ENCODE measurements around the gene VWA8. TPM values are rescaled to one million over a fixed set of nuclear protein-coding genes. Genes with fewer than 3 reads are reported as not detected.

The VWA8 gene
- total RNA-seq, 2 experiments from 2014 or later, result 13.5 to 14.4 TPM

- ChIA-PET CTCF (interaction anchor here (1.2 kb wide), 1 partner anchor 14 kb away, joined by 3 read pairs; no protein-coding TSS in a partner anchor), POLR2A (no interaction called here)
- Mint-ChIP-seq H3K4me3 (no peak overlapping the region), H3K27me3 (no peaks in the 10 kb centered on the region), H3K36me3 (ENCODE audit: low read depth) (peaks cover 3% of the 10 kb centered on the region), H3K9me3 (no peaks in the 10 kb centered on the region), H3K4me1 (no peaks in the 10 kb centered on the region), H3K27ac (no peak overlapping the region)
- no peak for DNase-seq
Observed at GRCh38 chr13:41682001-41682400, 278.9 kb downstream of the VWA8 start.

- Mint-ChIP-seq H3K27me3 (no peaks in the 10 kb centered on the region), H3K27ac (no peak overlapping the region), H3K36me3 (ENCODE audit: low read depth) (peaks cover 3% of the 10 kb centered on the region), H3K9me3 (no peaks in the 10 kb centered on the region), H3K4me3 (no peak overlapping the region), H3K4me1 (no peaks in the 10 kb centered on the region)
- ChIA-PET CTCF (interaction anchor here (1.2 kb wide), 1 partner anchor 14 kb away, joined by 3 read pairs; no protein-coding TSS in a partner anchor), POLR2A (no interaction called here)
- DNase-seq, result no peak
Observed at GRCh38 chr13:41681587-41681986, 279.3 kb downstream of the VWA8 start.

GRCh38 chr13:41680900-41681299, 280.0 kb downstream of the VWA8 start:
- CTCF ChIA-PET, result interaction anchor here (1.2 kb wide), 1 partner anchor 13 kb away, joined by 3 read pairs; no protein-coding TSS in a partner anchor
- POLR2A ChIA-PET, result no interaction called here
- Mint-ChIP-seq H3K4me3 (no peak overlapping the region), H3K4me1 (no peaks in the 10 kb centered on the region), H3K9me3 (no peaks in the 10 kb centered on the region), H3K27ac (no peak overlapping the region), H3K27me3 (no peaks in the 10 kb centered on the region), H3K36me3 (ENCODE audit: low read depth) (peaks cover 3% of the 10 kb centered on the region)
- no peak for DNase-seq

GRCh38 chr13:41678848-41679247, 282.1 kb downstream of the VWA8 start:
- H3K27ac Mint-ChIP-seq, result no peak overlapping the region
- no peak overlapping the region for H3K4me3 Mint-ChIP-seq
- no peaks in the 10 kb centered on the region for H3K4me1 Mint-ChIP-seq
- peaks cover 3% of the 10 kb centered on the region for H3K36me3 Mint-ChIP-seq (ENCODE audit: low read depth)
- H3K27me3 Mint-ChIP-seq, result no peaks in the 10 kb centered on the region
- no peak for DNase-seq
- CTCF ChIA-PET, result interaction anchor here (0.9 to 1.9 kb wide), 2 partner anchors 10 to 11 kb away, joined by 6 to 11 read pairs; no protein-coding TSS in a partner anchor
- POLR2A ChIA-PET, result no interaction called here
- no peaks in the 10 kb centered on the region for H3K9me3 Mint-ChIP-seq

- ChIA-PET CTCF (interaction anchor here (1.9 kb wide), 1 partner anchor 9 kb away, joined by 11 read pairs; no protein-coding TSS in a partner anchor), POLR2A (no interaction called here)
- H3K36me3 Mint-ChIP-seq (ENCODE audit: low read depth), result no peaks in the 10 kb centered on the region
- H3K27me3 Mint-ChIP-seq, result no peaks in the 10 kb centered on the region
- no peak for DNase-seq
- no peaks in the 10 kb centered on the region for H3K4me1 Mint-ChIP-seq
- no peak overlapping the region for H3K4me3 Mint-ChIP-seq
- H3K9me3 Mint-ChIP-seq, result no peaks in the 10 kb centered on the region
- no peak overlapping the region for H3K27ac Mint-ChIP-seq
Observed at GRCh38 chr13:41678249-41678648, 282.7 kb downstream of the VWA8 start.

GRCh38 chr13:41675306-41675705, 285.6 kb downstream of the VWA8 start:
- DNase-seq, result no peak
- no peak overlapping the region for H3K27ac Mint-ChIP-seq
- H3K27me3 Mint-ChIP-seq, result no peaks in the 10 kb centered on the region
- H3K4me3 Mint-ChIP-seq, result no peak overlapping the region
- POLR2A ChIA-PET, result no interaction called here
- no peaks in the 10 kb centered on the region for H3K9me3 Mint-ChIP-seq
- H3K36me3 Mint-ChIP-seq (ENCODE audit: low read depth), result no peaks in the 10 kb centered on the region
- CTCF ChIA-PET, result no interaction called here
- peaks cover 1% of the 10 kb centered on the region for H3K4me1 Mint-ChIP-seq

GRCh38 chr13:41674246-41674645, 286.7 kb downstream of the VWA8 start:
- no peak for DNase-seq
- Mint-ChIP-seq H3K27me3 (no peaks in the 10 kb centered on the region), H3K9me3 (no peaks in the 10 kb centered on the region), H3K4me1 (peaks cover 1% of the 10 kb centered on the region), H3K27ac (no peak overlapping the region), H3K4me3 (no peak overlapping the region), H3K36me3 (ENCODE audit: low read depth) (no peaks in the 10 kb centered on the region)
- ChIA-PET CTCF (interaction anchor here (1.1 kb wide), 1 partner anchor 38 kb away, joined by 3 read pairs; no protein-coding TSS in a partner anchor), POLR2A (no interaction called here)

- H3K4me3 Mint-ChIP-seq, result no peak overlapping the region
- no peaks in the 10 kb centered on the region for H3K27me3 Mint-ChIP-seq
- no peak overlapping the region for H3K27ac Mint-ChIP-seq
- ChIA-PET POLR2A (no interaction called here), CTCF (interaction anchor here (1.1 kb wide), 1 partner anchor 38 kb away, joined by 3 read pairs; no protein-coding TSS in a partner anchor)
- H3K4me1 Mint-ChIP-seq, result peaks cover 1% of the 10 kb centered on the region
- H3K36me3 Mint-ChIP-seq (ENCODE audit: low read depth), result no peaks in the 10 kb centered on the region
- no peak for DNase-seq
- H3K9me3 Mint-ChIP-seq, result no peaks in the 10 kb centered on the region
Observed at GRCh38 chr13:41673640-41674039, 287.3 kb downstream of the VWA8 start.

GRCh38 chr13:41670873-41671443, 290.0 kb downstream of the VWA8 start:
- no peak overlapping the region for H3K27ac Mint-ChIP-seq
- no peaks in the 10 kb centered on the region for H3K9me3 Mint-ChIP-seq
- H3K4me1 Mint-ChIP-seq, result peaks cover 1% of the 10 kb centered on the region
- H3K4me3 Mint-ChIP-seq, result no peak overlapping the region
- H3K36me3 Mint-ChIP-seq (ENCODE audit: low read depth), result no peaks in the 10 kb centered on the region
- no peak for DNase-seq
- ChIA-PET POLR2A (no interaction called here), CTCF (interaction anchor here (7.6 kb wide), 1 partner anchor 440 kb away, joined by 65 read pairs; no protein-coding TSS in a partner anchor)
- no peaks in the 10 kb centered on the region for H3K27me3 Mint-ChIP-seq

- no peak overlapping the region for H3K27ac Mint-ChIP-seq
- no peak overlapping the region for H3K4me3 Mint-ChIP-seq
- H3K36me3 Mint-ChIP-seq (ENCODE audit: low read depth), result no peaks in the 10 kb centered on the region
- no peaks in the 10 kb centered on the region for H3K27me3 Mint-ChIP-seq
- H3K4me1 Mint-ChIP-seq, result peaks cover 1% of the 10 kb centered on the region
- peak; percentile 51 for DNase-seq
- H3K9me3 Mint-ChIP-seq, result no peaks in the 10 kb centered on the region
- POLR2A ChIA-PET, result interaction anchor here (0.6 to 1.1 kb wide), 2 partner anchors 256 to 469 kb away, joined by 3 read pairs; no protein-coding TSS in a partner anchor
- CTCF ChIA-PET, result interaction anchor here (0.6 to 7.6 kb wide), 27 partner anchors 9 to 1712 kb away, joined by 3 to 65 read pairs (median 3); partner anchors contain the start of genes AKAP11 and DGKH
Observed at GRCh38 chr13:41668130-41668757, 292.7 kb downstream of the VWA8 start.

GRCh38 chr13:41666644-41667043, 294.3 kb downstream of the VWA8 start:
- POLR2A ChIA-PET, result no interaction called here
- peaks cover 1% of the 10 kb centered on the region for H3K4me1 Mint-ChIP-seq
- no peaks in the 10 kb centered on the region for H3K9me3 Mint-ChIP-seq
- H3K27ac Mint-ChIP-seq, result no peak overlapping the region
- no peak overlapping the region for H3K4me3 Mint-ChIP-seq
- CTCF ChIA-PET, result interaction anchor here (7.6 kb wide), 1 partner anchor 444 kb away, joined by 65 read pairs; no protein-coding TSS in a partner anchor
- H3K36me3 Mint-ChIP-seq (ENCODE audit: low read depth), result no peaks in the 10 kb centered on the region
- no peak for DNase-seq
- no peaks in the 10 kb centered on the region for H3K27me3 Mint-ChIP-seq

GRCh38 chr13:41660411-41660810, 300.5 kb downstream of the VWA8 start:
- Mint-ChIP-seq H3K27ac (no peak overlapping the region), H3K27me3 (no peaks in the 10 kb centered on the region), H3K4me3 (no peak overlapping the region), H3K36me3 (ENCODE audit: low read depth) (no peaks in the 10 kb centered on the region), H3K4me1 (peaks cover 1% of the 10 kb centered on the region), H3K9me3 (no peaks in the 10 kb centered on the region)
- ChIA-PET CTCF (no interaction called here), POLR2A (interaction anchor here (0.9 kb wide), 1 partner anchor 202 kb away, joined by 3 read pairs; no protein-coding TSS in a partner anchor)
- DNase-seq, result no peak

- Mint-ChIP-seq H3K27me3 (no peaks in the 10 kb centered on the region), H3K4me1 (peaks cover 4% of the 10 kb centered on the region), H3K4me3 (no peak overlapping the region), H3K36me3 (ENCODE audit: low read depth) (no peaks in the 10 kb centered on the region), H3K27ac (no peak overlapping the region), H3K9me3 (no peaks in the 10 kb centered on the region)
- no peak for DNase-seq
- ChIA-PET CTCF (interaction anchor here (0.9 kb wide), 1 partner anchor 200 kb away, joined by 4 read pairs; no protein-coding TSS in a partner anchor), POLR2A (no interaction called here)
Observed at GRCh38 chr13:41658057-41658661, 302.8 kb downstream of the VWA8 start.
